Psoas muscle (tissue), 8 donors: ENCODE measurements around the gene BIRC7. TPM values are rescaled to one million over a fixed set of nuclear protein-coding genes. Genes with fewer than 3 reads are reported as not detected.

Experiments
- ATAC-seq, 4 donors: fragments of 200-7000 bp; cut with Tn5 transposase; one replicate each; pipeline ENCODE4 v1.9.1; 2020; ENCODE audit warnings: moderate library complexity in 3 of 4, mild to moderate bottlenecking in 2 of 4
- DNase-seq, 2 donors: peaks; one replicate each; pipeline ENCODE4 v3.0.0-alpha.2; 2020
- H3K27ac ChIP-seq: fragments of 200-600 bp; one replicate; pipeline ENCODE4 v1.8.0; 2022
- H3K27me3 ChIP-seq, 3 donors: fragments of 200-600 bp in 1 of 3; one replicate each; pipeline versions ENCODE4 v1.6.1 to v1.8.0; 2013 to 2022; ENCODE audit warnings: low read length in 2 of 3, mild to moderate bottlenecking in 2 of 3, moderate library complexity in 1 of 3; ENCODE audit not compliant: insufficient read depth in 3 of 3
- H3K36me3 ChIP-seq, 2 donors: fragments of 200-600 bp in 1 of 2; one replicate each; pipeline versions ENCODE4 v1.6.1 to v1.8.0; 2013 to 2022; ENCODE audit warnings: low read depth in 1 of 2, mild to moderate bottlenecking in 1 of 2, moderate library complexity in 1 of 2; ENCODE audit not compliant: insufficient read depth in 1 of 2
- H3K4me1 ChIP-seq: fragments of 200-600 bp; one replicate; pipeline ENCODE4 v1.8.0; 2022
- H3K4me3 ChIP-seq: fragments of 200-600 bp; one replicate; pipeline ENCODE4 v1.8.0; 2022; ENCODE audit warnings: mild to moderate bottlenecking
- H3K9me3 ChIP-seq: fragments of 200-600 bp; one replicate; pipeline ENCODE4 v1.8.0; 2022
- CTCF ChIP-seq: fragments of 200-600 bp; IDR thresholded peaks from one replicate; pipeline ENCODE4 v1.8.0; 2022; ENCODE audit warnings: antibody characterized with exemption
- WGBS, 3 donors: extraction: QIAGEN DNeasy Blood & Tissue Kit; methylation state at CpG; one replicate each; pipeline versions ENCODE4 v1.1.6 to v1.1.7; 2013; 5-methylcytosine and 5-hydroxymethylcytosine counted together
- intact Hi-C, 2 donors: fragments of 100-400 bp; cut with DNase I; formaldehyde crosslinking; loops; one replicate each; pipeline versions ENCODE4 v1.11.0 to v1.14.2; 2022
- polyA plus RNA-seq, 3 donors: library from polyadenylated mRNA; stranded (reverse); fragments of 200-250 nt; gene quantifications; one replicate each; pipeline ENCODE4 v1.2.3, GENCODE V29; 2013
- total RNA-seq, 4 donors: library from RNA; stranded (reverse); fragmentation: NEBNext Ultra II Directional in 2 of 4; extraction: Animal tissue kit (Norgen Biotek cat#: 25700) in 2 of 4; gene quantifications; one replicate each; pipeline versions ENCODE4 v1.2.1 to v1.2.4, GENCODE V29; 2021 to 2023
- donor health status: healthy with polysubstance abuse.
- donor health status: DM: no; HTN: no; CAD: no; lungs with moderate emphysema.
- donor health status: Bipolar disorder and iron deficiency.
- donor health status: healthy.
- donor health status: DM: yes; HTN: yes; CAD: no.
- donor health status: DM: no; HTN: no; CAD: no.
- donor health status: DM: no; HTN: no; CAD: no.
- donor health status: DM: yes; HTN: yes; CAD: no.

The BIRC7 gene
- total and polyA plus RNA-seq, 7 donors: 0.04 TPM; not detected in 6

GRCh38 chr20:63217706-63218105, 18.0 kb upstream of the BIRC7 start:
- intact Hi-C loops: no loop called here
- Histone ChIP-seq H3K27me3 (peaks cover 0 to 5% (median 2%) of the 10 kb centered on the region in 3 donors), H3K9me3 (no peaks in the 10 kb centered on the region), H3K4me1 (peaks cover 30% of the 10 kb centered on the region), H3K36me3 (peaks cover 0 to 23% of the 10 kb centered on the region in 2 donors), H3K4me3 (no peak overlapping the region), H3K27ac (no peak overlapping the region)
- WGBS, 3 donors: 72 to 81% (median 81%) methylated on average over 7 of the region's 7 CpGs
- no peak for TF ChIP-seq CTCF
- no peak for ATAC-seq
- DNase-seq: no peak

- ATAC-seq (no peak), DNase-seq (no peak)
- WGBS, 3 donors: 68 to 75% (median 71%) methylated on average over 13 of the region's 13 CpGs
- H3K27me3 ChIP-seq: peaks cover 0 to 5% (median 2%) of the 10 kb centered on the region in 3 donors
- TF ChIP-seq CTCF: no peak
- H3K36me3 ChIP-seq: peaks cover 0 to 11% of the 10 kb centered on the region in 2 donors
- H3K4me1 ChIP-seq: peaks cover 18% of the 10 kb centered on the region
- H3K27ac ChIP-seq: no peak overlapping the region
- no peaks in the 10 kb centered on the region for H3K9me3 ChIP-seq
- intact Hi-C loops: no loop called here
- H3K4me3 ChIP-seq: no peak overlapping the region
These were observed 16.8 kb upstream of the BIRC7 start for GRCh38 chr20:63218701-63219446.

GRCh38 chr20:63219447-63219821, 16.3 kb upstream of the BIRC7 start:
- peaks cover 0 to 5% (median 2%) of the 10 kb centered on the region in 3 donors for H3K27me3 ChIP-seq
- TF ChIP-seq CTCF: no peak
- no peak overlapping the region for H3K27ac ChIP-seq
- DNase-seq: no peak
- no peak overlapping the region for H3K4me3 ChIP-seq
- WGBS, 3 donors: 71 to 82% (median 75%) methylated on average over 8 of the region's 8 CpGs
- intact Hi-C loops: no loop called here
- peaks cover 13% of the 10 kb centered on the region for H3K4me1 ChIP-seq
- peaks cover 0 to 5% of the 10 kb centered on the region in 2 donors for H3K36me3 ChIP-seq
- ATAC-seq: no peak
- no peaks in the 10 kb centered on the region for H3K9me3 ChIP-seq

- Histone ChIP-seq H3K27me3 (peaks cover 0 to 5% (median 2%) of the 10 kb centered on the region in 3 donors), H3K4me1 (peaks cover 7% of the 10 kb centered on the region), H3K4me3 (no peak overlapping the region), H3K36me3 (no peaks in the 10 kb centered on the region), H3K27ac (no peak overlapping the region), H3K9me3 (no peaks in the 10 kb centered on the region)
- no peak for TF ChIP-seq CTCF
- intact Hi-C loops: loop anchor here in 1 of 2 donors (5.0 kb wide), 2 partner anchors 62 to 162 kb away; no protein-coding TSS in a partner anchor
- 69 to 77% (median 72%) methylated on average over 25 of the region's 25 CpGs for WGBS, 3 donors
- DNase-seq: no peak
- ATAC-seq: no peak
These were observed 15.7 kb upstream of the BIRC7 start for GRCh38 chr20:63219866-63220521.
